Large intestine (tissue), 12 donors: Measurements from ENCODE around the gene DNAJA2. TPM values are rescaled to one million over a fixed set of nuclear protein-coding genes. Genes with fewer than 3 reads are reported as not detected.
A peak's percentile ranks its signal among the peaks of the same experiment; 100 is the strongest.
"Not testable (repeated sequence)": the region's sequence is repeated elsewhere in the genome, so short reads cannot be mapped to it uniquely, and the experiment has no call there.

Source experiments
- DNase-seq, 2 donors: peaks; one replicate each; pipeline versions ENCODE4 v3.0.0 to v3.0.0-alpha.2; 2013
- H3K27ac ChIP-seq: one replicate; pipeline ENCODE4 v1.5.1; 2013; ENCODE audit warnings: low read length
- H3K27me3 ChIP-seq: 2 replicates; pipeline ENCODE4 v1.6.1; 2013; ENCODE audit warnings: low read length; ENCODE audit not compliant: control insufficient read depth, insufficient read depth
- H3K36me3 ChIP-seq: 2 replicates; pipeline ENCODE4 v1.6.1; 2013; ENCODE audit warnings: low read length; ENCODE audit not compliant: control insufficient read depth, insufficient read depth
- H3K4me1 ChIP-seq: one replicate; pipeline ENCODE4 v1.6.1; 2013; ENCODE audit warnings: low read length; ENCODE audit not compliant: control insufficient read depth, insufficient read depth
- H3K4me3 ChIP-seq: one replicate; pipeline ENCODE4 v1.5.1; 2013; ENCODE audit warnings: low read length
- H3K9me3 ChIP-seq: one replicate; pipeline ENCODE4 v1.6.1; 2013; ENCODE audit warnings: mild to moderate bottlenecking, low read depth, low read length, moderate library complexity; ENCODE audit not compliant: control insufficient read depth
- WGBS: methylation state at CpG from one replicate; pipeline ENCODE4 v1.1.5; 2013; ENCODE audit warnings: low lambda C conversion rate; ENCODE audit not compliant: insufficient coverage; 5-methylcytosine and 5-hydroxymethylcytosine counted together
- long read RNA-seq, 11 donors: transcript quantifications; one replicate each; lab custom pipeline, GENCODE V29; 2026
- polyA plus RNA-seq: library from polyadenylated mRNA; unstranded; fragments of 120-200 nt; gene quantifications from one replicate; pipeline ENCODE4 v1.2.1, GENCODE V29; 2013

DNAJA2 gene
- 47.5 TPM for polyA plus RNA-seq
- long read RNA-seq, donor 1, transcript DNAJA2-201 (9 exons, 3,122 nt) = major isoform, 16 of 17 reads
- long read RNA-seq, donor 1, partial matches to known transcripts = 0 of 17 reads
- long read RNA-seq, donor 1, other reads (novel, unspliced or antisense) = 0 of 17 reads
- long read RNA-seq, donor 2, transcript DNAJA2-201 (9 exons, 3,122 nt) = major isoform, 18 of 24 reads
- long read RNA-seq, donor 2, partial matches to known transcripts = 5 of 24 reads
- long read RNA-seq, donor 2, other reads (novel, unspliced or antisense) = 0 of 24 reads
- long read RNA-seq, donor 3 = 0 reads
- long read RNA-seq, donor 4, transcript DNAJA2-201 (9 exons, 3,122 nt) = major isoform, 5 of 5 reads
- long read RNA-seq, donor 4, partial matches to known transcripts = 0 of 5 reads
- long read RNA-seq, donor 4, other reads (novel, unspliced or antisense) = 0 of 5 reads
- long read RNA-seq, donor 5, transcript DNAJA2-201 (9 exons, 3,122 nt) = major isoform, 13 of 13 reads
- long read RNA-seq, donor 5, partial matches to known transcripts = 0 of 13 reads
- long read RNA-seq, donor 5, other reads (novel, unspliced or antisense) = 0 of 13 reads
- long read RNA-seq, donor 6, transcript DNAJA2-201 (9 exons, 3,122 nt) = major isoform, 29 of 36 reads
- long read RNA-seq, donor 6, partial matches to known transcripts = 5 of 36 reads
- long read RNA-seq, donor 6, other reads (novel, unspliced or antisense) = 0 of 36 reads
- long read RNA-seq, donor 7, transcript DNAJA2-201 (9 exons, 3,122 nt) = major isoform, 8 of 9 reads
- long read RNA-seq, donor 7, partial matches to known transcripts = 0 of 9 reads
- long read RNA-seq, donor 7, other reads (novel, unspliced or antisense) = 0 of 9 reads
- long read RNA-seq, donor 8, transcript DNAJA2-201 (9 exons, 3,122 nt) = major isoform, 18 of 20 reads
- long read RNA-seq, donor 8, partial matches to known transcripts = 0 of 20 reads
- long read RNA-seq, donor 8, other reads (novel, unspliced or antisense) = 0 of 20 reads
- long read RNA-seq, donor 9, transcript DNAJA2-201 (9 exons, 3,122 nt) = major isoform, 16 of 16 reads
- long read RNA-seq, donor 9, partial matches to known transcripts = 0 of 16 reads
- long read RNA-seq, donor 9, other reads (novel, unspliced or antisense) = 0 of 16 reads
- long read RNA-seq, donor 10, transcript DNAJA2-201 (9 exons, 3,122 nt) = major isoform, 20 of 21 reads
- long read RNA-seq, donor 10, partial matches to known transcripts = 0 of 21 reads
- long read RNA-seq, donor 10, other reads (novel, unspliced or antisense) = 0 of 21 reads
- long read RNA-seq, donor 11, transcript DNAJA2-201 (9 exons, 3,122 nt) = major isoform, 16 of 17 reads
- long read RNA-seq, donor 11, partial matches to known transcripts = 0 of 17 reads
- long read RNA-seq, donor 11, other reads (novel, unspliced or antisense) = 0 of 17 reads

GRCh38 chr16:46973207-46973995 is at the start of gene DNAJA2:
TSS of gene DNAJA2 (minus strand) at chr16:46973674. CDS start at chr16:46973572, 102 bp downstream.
- peak within 1 kb of the TSS; percentile 76 for H3K27ac ChIP-seq
- WGBS = no CpG with 5 or more reads among the region's 86 CpGs
- H3K9me3 ChIP-seq = no peaks in the 10 kb centered on the region
- H3K36me3 ChIP-seq = peaks cover 18% of the 10 kb centered on the region
- no peaks in the 10 kb centered on the region for H3K27me3 ChIP-seq
- peak within 1 kb of the TSS; percentile 78 for H3K4me3 ChIP-seq
- H3K4me1 ChIP-seq = peaks cover 6% of the 10 kb centered on the region
- DNase-seq = peak; percentile 91 to 96

DNA sequence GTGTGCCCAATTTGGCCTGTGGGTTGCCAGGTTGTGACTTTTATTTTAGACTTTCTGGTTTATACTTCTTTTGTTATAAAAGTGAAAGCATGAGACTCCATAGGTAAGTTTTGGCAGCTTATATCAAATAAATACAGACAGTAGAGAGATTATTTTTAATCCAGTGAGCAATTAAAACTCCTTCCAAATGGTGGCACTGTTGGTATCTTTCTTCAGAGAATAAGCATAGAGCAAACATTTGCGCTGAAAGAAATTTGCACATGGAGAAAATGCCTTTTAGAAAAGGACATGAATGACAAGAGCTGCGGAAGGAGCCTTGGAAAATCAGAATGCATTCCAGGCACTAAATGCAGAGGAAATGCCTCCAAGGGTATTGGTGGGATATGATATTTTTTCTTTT is 46.1 kb upstream of the DNAJA2 start:
- no peak overlapping the region for H3K4me3 ChIP-seq
- no peaks in the 10 kb centered on the region for H3K27me3 ChIP-seq
- H3K36me3 ChIP-seq = no peaks in the 10 kb centered on the region
- no peak overlapping the region for H3K27ac ChIP-seq
- no peaks in the 10 kb centered on the region for H3K9me3 ChIP-seq
- WGBS = no CpG with 5 or more reads among the region's 2 CpGs
- DNase-seq = no peak
- no peaks in the 10 kb centered on the region for H3K4me1 ChIP-seq

GRCh38 chr16:47018223-47018891 is 44.9 kb upstream of the DNAJA2 start:
- H3K9me3 ChIP-seq = peaks cover 5% of the 10 kb centered on the region
- H3K4me1 ChIP-seq = no peaks in the 10 kb centered on the region
- H3K36me3 ChIP-seq = no peaks in the 10 kb centered on the region
- H3K27ac ChIP-seq = no peak overlapping the region
- H3K4me3 ChIP-seq = no peak overlapping the region
- WGBS = no CpG with 5 or more reads among the region's 14 CpGs
- DNase-seq = peak; percentile 19 to 31
- no peaks in the 10 kb centered on the region for H3K27me3 ChIP-seq

- no peak for DNase-seq
- H3K36me3 ChIP-seq = no peaks in the 10 kb centered on the region
- H3K9me3 ChIP-seq = peaks cover 5% of the 10 kb centered on the region
- H3K27me3 ChIP-seq = no peaks in the 10 kb centered on the region
- no peak overlapping the region for H3K27ac ChIP-seq
- H3K4me3 ChIP-seq = no peak overlapping the region
- no peaks in the 10 kb centered on the region for H3K4me1 ChIP-seq
- WGBS = no CpG with 5 or more reads among the region's 5 CpGs
Observed at GRCh38 chr16:47017636-47018035, 44.2 kb upstream of the DNAJA2 start.

DNA sequence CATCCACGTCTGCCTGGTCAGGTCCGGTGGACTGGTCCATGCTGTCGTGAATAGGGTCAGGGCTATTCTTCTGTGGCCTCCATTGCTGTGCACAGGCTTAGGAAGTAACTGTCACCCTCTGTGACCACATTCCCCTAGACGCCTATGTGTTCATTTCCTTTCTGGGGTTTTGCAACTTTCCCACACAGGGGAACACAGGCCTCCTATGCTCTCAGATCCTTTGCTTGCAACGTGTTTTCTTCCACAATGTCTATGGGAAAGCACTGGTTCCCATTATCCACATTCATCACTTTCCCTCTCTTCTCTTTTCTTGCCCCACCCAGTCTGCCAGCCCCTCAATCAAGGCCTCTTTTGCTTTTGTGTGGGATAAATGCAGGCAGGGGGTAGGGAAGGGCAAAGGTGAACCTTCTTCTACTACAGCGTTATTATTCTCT is 43.2 kb upstream of the DNAJA2 start:
- no peak overlapping the region for H3K4me3 ChIP-seq
- H3K27me3 ChIP-seq = no peaks in the 10 kb centered on the region
- no peak for DNase-seq
- peaks cover 5% of the 10 kb centered on the region for H3K9me3 ChIP-seq
- H3K4me1 ChIP-seq = no peaks in the 10 kb centered on the region
- no peaks in the 10 kb centered on the region for H3K36me3 ChIP-seq
- WGBS = 29% methylated on average over 1 of the region's 6 CpGs
- no peak overlapping the region for H3K27ac ChIP-seq

- WGBS = no CpG with 5 or more reads among the region's 25 CpGs
- H3K36me3 ChIP-seq = no peaks in the 10 kb centered on the region
- peaks cover 5% of the 10 kb centered on the region for H3K9me3 ChIP-seq
- H3K27me3 ChIP-seq = no peaks in the 10 kb centered on the region
- no peak overlapping the region for H3K27ac ChIP-seq
- no peak for DNase-seq
- no peaks in the 10 kb centered on the region for H3K4me1 ChIP-seq
- H3K4me3 ChIP-seq = no peak overlapping the region
Observed at GRCh38 chr16:47013910-47014309, 40.4 kb upstream of the DNAJA2 start.

GRCh38 chr16:47013172-47013571 is 39.7 kb upstream of the DNAJA2 start:
- H3K27ac ChIP-seq = no peak overlapping the region
- H3K4me3 ChIP-seq = no peak overlapping the region
- no CpG with 5 or more reads among the region's 4 CpGs for WGBS
- H3K4me1 ChIP-seq = no peaks in the 10 kb centered on the region
- H3K27me3 ChIP-seq = no peaks in the 10 kb centered on the region
- H3K9me3 ChIP-seq = peaks cover 5% of the 10 kb centered on the region
- DNase-seq = no peak
- H3K36me3 ChIP-seq = no peaks in the 10 kb centered on the region

GRCh38 chr16:47010812-47011211 is 37.3 kb upstream of the DNAJA2 start:
- H3K4me3 ChIP-seq, H3K27me3 ChIP-seq, H3K27ac ChIP-seq, DNase-seq, H3K36me3 ChIP-seq, H3K4me1 ChIP-seq, H3K9me3 ChIP-seq: not testable (repeated sequence)
- WGBS = 100% methylated on average over 1 of the region's 2 CpGs

- H3K4me1 ChIP-seq = no peaks in the 10 kb centered on the region
- no peaks in the 10 kb centered on the region for H3K9me3 ChIP-seq
- H3K27me3 ChIP-seq = no peaks in the 10 kb centered on the region
- DNase-seq = no peak
- H3K4me3 ChIP-seq = no peak overlapping the region
- H3K36me3 ChIP-seq = no peaks in the 10 kb centered on the region
- WGBS = 80% methylated on average over 1 of the region's 2 CpGs
- no peak overlapping the region for H3K27ac ChIP-seq
Observed at GRCh38 chr16:47008612-47009011, 35.1 kb upstream of the DNAJA2 start.
